Measurements from ENCODE around the gene XXYLT1.

- TF ChIP-seq CTCF (conservative IDR thresholded peaks at IDR 0.05; ENCODE audit: low read length), result no peak
- TF ChIP-seq EZH2phosphoT487 (IDR thresholded peaks at IDR 0.05; ENCODE audit: borderline replicate concordance, low read depth, low read length), result no peak
Observed at GRCh38 chr3:195307711-195308110, 36.8 kb upstream of the XXYLT1 start.

Data from OCI-LY7 (cell line).